GM12873 (cell line): Measurements from ENCODE around the gene ELAVL4.

ENCODE experiments used
- CTCF ChIP-seq: IDR thresholded peaks from 2 replicates; pipeline ENCODE4 v1.5.1; 2012; ENCODE audit warnings: low read depth, mild to moderate bottlenecking, moderate library complexity, low read length, control low read depth; ENCODE audit not compliant: insufficient read depth; ENCODE audit errors: missing control alignments

ELAVL4 gene

GRCh38 chr1:50106095-50106761 is 2.5 kb upstream of the ELAVL4 start:
- TF ChIP-seq CTCF, result no peak

- no peak for TF ChIP-seq CTCF
These were observed 396 bp downstream of the ELAVL4 start for GRCh38 chr1:50109116-50109515.

- no peak for TF ChIP-seq CTCF
These were observed 941 bp downstream of the ELAVL4 start for GRCh38 chr1:50109647-50110075.

- no peak for TF ChIP-seq CTCF
These were observed 1.4 kb downstream of the ELAVL4 start for GRCh38 chr1:50110151-50110550.

- TF ChIP-seq CTCF, result no peak
These were observed 1.9 kb downstream of the ELAVL4 start for GRCh38 chr1:50110656-50111055.

- no peak for TF ChIP-seq CTCF
These were observed 2.8 kb downstream of the ELAVL4 start for GRCh38 chr1:50111503-50111902.

GRCh38 chr1:50112193-50112592 is 3.5 kb downstream of the ELAVL4 start:
- no peak for TF ChIP-seq CTCF
